Prostate gland (tissue), 2 donors: ENCODE data around the gene MAB21L2. TPM values are rescaled to one million over a fixed set of nuclear protein-coding genes. Genes with fewer than 3 reads are reported as not detected.

ENCODE experiments used
- DNase-seq: peaks from one replicate; pipeline ENCODE4 v3.0.0-alpha.2; 2019; ENCODE audit warnings: low spot score
- H3K27ac ChIP-seq, 2 donors: fragments of 200-600 bp; sonication (generic); 2 replicates each; pipeline ENCODE4 v1.5.1; 2017 to 2019
- H3K27me3 ChIP-seq: fragments of 200-600 bp; sonication (generic); replicated peaks from 2 replicates; pipeline ENCODE4 v1.5.1; 2019; ENCODE audit not compliant: insufficient read depth
- H3K36me3 ChIP-seq, 2 donors: fragments of 200-600 bp; sonication (generic); 1 replicate in 1 of 2; 2 replicates in 1 of 2; pipeline versions ENCODE4 v1.5.1 to v1.8.1; 2017 to 2019
- H3K4me1 ChIP-seq: fragments of 200-600 bp; sonication (generic); replicated peaks from 2 replicates; pipeline ENCODE4 v1.5.1; 2019
- H3K4me3 ChIP-seq, 2 donors: fragments of 200-600 bp; sonication (generic); 2 replicates each; pipeline ENCODE4 v1.5.1; 2017 to 2019
- H3K9me3 ChIP-seq: fragments of 200-600 bp; sonication (generic); 2 replicates; pipeline ENCODE4 v1.5.1; 2017
- POLR2A ChIP-seq: fragments of 450-650 bp; IDR thresholded peaks from one replicate; pipeline ENCODE4 v1.6.1; 2016; ENCODE audit warnings: antibody characterized with exemption, mild to moderate bottlenecking
- POLR2AphosphoS5 ChIP-seq: sonication (generic); formaldehyde crosslinking; IDR thresholded peaks from one replicate; pipeline ENCODE4 v1.6.1; 2017; ENCODE audit warnings: antibody characterized with exemption
- WGBS: methylation state at CpG from one replicate; pipeline ENCODE4 v1.1.5; 2018; 5-methylcytosine and 5-hydroxymethylcytosine counted together
- intact Hi-C: fragments of 100-400 bp; cut with DNase I; formaldehyde crosslinking; loops from one replicate; pipeline ENCODE4 v1.14.2; 2022
- total RNA-seq, 2 donors: library from RNA; depleted of rRNA; stranded (reverse); fragments of >200 nt; gene quantifications; one replicate each; pipeline ENCODE4 v1.1.0, GENCODE V29; 2016
- TF ChIP-seq, protein P1 (sequence below), 4 experiments: fragments of 200-600 bp in 2 of 4; fragments of 450-650 bp in 2 of 4; sonication (generic) in 2 of 4; IDR thresholded peaks; 1 replicate in 3 of 4; 2 replicates in 1 of 4; pipeline ENCODE4 v1.5.1; 2016 to 2019; ENCODE audit warnings: antibody characterized with exemption in 4 of 4, mild to moderate bottlenecking in 2 of 4, moderate library complexity in 2 of 4

MAB21L2 gene
- total RNA-seq, 2 donors from 2014 or later: 0.14 TPM; not detected in 1

DNA sequence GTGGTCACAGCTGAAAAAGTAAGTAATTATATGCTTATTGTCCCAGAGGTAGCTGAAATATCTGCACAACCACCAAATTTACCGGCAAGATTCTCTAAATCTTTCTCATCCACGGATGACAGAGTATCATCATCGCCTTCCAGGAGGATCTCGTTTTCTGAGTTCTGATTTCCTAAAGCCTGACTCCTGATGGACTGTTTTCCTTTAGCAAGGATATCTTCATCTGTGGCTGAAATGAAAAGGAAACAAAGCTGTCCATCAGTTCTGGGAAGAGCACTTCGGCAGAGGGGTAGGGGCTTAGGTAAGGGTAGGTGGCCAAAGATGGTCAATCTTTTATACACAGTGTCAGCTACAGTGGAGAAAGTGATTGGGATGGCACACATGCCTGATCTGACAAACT is 8.7 kb downstream of the MAB21L2 start:
- WGBS: 91% methylated on average over 5 of the region's 5 CpGs
- intact Hi-C loops: no loop called here

DNA sequence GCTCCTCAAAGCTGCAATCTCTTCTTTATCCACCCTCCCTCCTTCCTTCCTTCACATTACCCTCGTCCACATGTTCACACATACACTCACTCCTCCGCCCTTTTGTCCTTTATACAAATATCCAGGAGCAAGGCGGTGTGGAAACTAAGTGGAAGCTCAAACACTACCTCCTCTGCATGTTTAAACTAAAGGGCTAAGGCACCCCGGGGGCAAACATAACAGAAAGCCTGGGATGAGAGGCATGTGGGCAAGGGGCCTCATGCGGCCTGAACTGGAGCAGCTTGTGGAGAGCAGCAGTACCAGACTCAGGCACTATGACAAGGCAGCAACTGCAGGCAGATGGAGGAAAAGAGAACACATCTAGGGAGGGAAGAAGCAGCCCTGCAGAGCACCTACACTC is 9.5 kb downstream of the MAB21L2 start:
- TF ChIP-seq POLR2A (no peak), POLR2AphosphoS5 (no peak)
- TF ChIP-seq, protein P1, sequence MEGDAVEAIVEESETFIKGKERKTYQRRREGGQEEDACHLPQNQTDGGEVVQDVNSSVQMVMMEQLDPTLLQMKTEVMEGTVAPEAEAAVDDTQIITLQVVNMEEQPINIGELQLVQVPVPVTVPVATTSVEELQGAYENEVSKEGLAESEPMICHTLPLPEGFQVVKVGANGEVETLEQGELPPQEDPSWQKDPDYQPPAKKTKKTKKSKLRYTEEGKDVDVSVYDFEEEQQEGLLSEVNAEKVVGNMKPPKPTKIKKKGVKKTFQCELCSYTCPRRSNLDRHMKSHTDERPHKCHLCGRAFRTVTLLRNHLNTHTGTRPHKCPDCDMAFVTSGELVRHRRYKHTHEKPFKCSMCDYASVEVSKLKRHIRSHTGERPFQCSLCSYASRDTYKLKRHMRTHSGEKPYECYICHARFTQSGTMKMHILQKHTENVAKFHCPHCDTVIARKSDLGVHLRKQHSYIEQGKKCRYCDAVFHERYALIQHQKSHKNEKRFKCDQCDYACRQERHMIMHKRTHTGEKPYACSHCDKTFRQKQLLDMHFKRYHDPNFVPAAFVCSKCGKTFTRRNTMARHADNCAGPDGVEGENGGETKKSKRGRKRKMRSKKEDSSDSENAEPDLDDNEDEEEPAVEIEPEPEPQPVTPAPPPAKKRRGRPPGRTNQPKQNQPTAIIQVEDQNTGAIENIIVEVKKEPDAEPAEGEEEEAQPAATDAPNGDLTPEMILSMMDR (IDR thresholded peaks at IDR 0.05): no peak
- H3K27ac ChIP-seq: no peak overlapping the region
- intact Hi-C loops: no loop called here
- no peaks in the 10 kb centered on the region for H3K36me3 ChIP-seq
- no peaks in the 10 kb centered on the region for H3K9me3 ChIP-seq
- no peaks in the 10 kb centered on the region for H3K4me1 ChIP-seq
- H3K4me3 ChIP-seq: no peak overlapping the region
- DNase-seq: no peak
- 60% methylated on average over 5 of the region's 5 CpGs for WGBS
- no peaks in the 10 kb centered on the region for H3K27me3 ChIP-seq

More for the DNA sequence above, 8.7 kb downstream of the MAB21L2 start:
- no peaks in the 10 kb centered on the region for H3K36me3 ChIP-seq
- H3K4me3 ChIP-seq: no peak overlapping the region
- no peak for DNase-seq
- no peak overlapping the region for H3K27ac ChIP-seq
- no peaks in the 10 kb centered on the region for H3K27me3 ChIP-seq
- TF ChIP-seq POLR2AphosphoS5 (no peak), POLR2A (no peak)
- TF ChIP-seq, protein P1 (IDR thresholded peaks at IDR 0.05): no peak
- no peaks in the 10 kb centered on the region for H3K4me1 ChIP-seq
- no peaks in the 10 kb centered on the region for H3K9me3 ChIP-seq

DNA sequence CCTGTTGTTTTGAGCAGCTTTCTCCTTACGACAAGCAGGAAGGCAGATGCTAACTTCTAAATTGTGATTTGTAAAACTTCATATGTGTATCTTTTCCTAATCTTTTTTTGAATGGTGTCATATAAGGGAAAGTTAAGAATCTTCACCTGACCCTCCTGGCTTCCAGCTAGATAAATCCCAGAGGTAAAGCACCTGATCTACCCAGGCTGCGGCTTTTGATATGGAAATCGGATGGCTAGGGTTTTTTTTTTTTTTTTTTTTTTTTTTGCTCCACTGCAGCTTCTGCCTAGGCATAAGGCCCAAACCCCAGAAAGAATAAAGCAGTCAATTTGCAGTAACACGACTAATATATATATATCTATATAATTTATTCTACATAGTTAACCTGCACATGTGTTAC is 10.0 kb downstream of the MAB21L2 start:
- intact Hi-C loops: no loop called here
- Histone ChIP-seq H3K27me3 (no peaks in the 10 kb centered on the region), H3K4me3 (no peak overlapping the region)

DNA sequence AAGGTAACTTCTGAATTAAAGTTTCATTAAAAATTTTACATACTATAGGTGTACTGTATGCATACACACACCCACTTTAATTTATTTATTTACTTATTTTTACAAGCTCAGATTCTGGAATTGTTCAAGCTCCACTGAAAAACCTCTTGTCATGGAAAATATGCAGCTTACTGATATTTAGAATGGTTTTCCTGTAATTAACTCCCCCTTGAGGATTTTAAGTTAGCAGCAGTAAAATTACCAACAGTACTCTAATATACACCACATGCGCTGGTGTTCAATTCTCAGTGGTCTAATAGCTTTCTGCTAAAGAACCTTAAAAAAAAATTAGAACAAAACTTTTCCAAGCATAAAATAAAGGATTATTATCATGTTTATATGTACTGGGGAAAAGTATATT is 12.0 kb downstream of the MAB21L2 start:
- 89% methylated on average over 1 of the region's 1 CpG for WGBS
- intact Hi-C loops: no loop called here
- TF ChIP-seq POLR2A: no peak
- TF ChIP-seq POLR2AphosphoS5: no peak
- TF ChIP-seq, protein P1 (IDR thresholded peaks at IDR 0.05): no peak
- DNase-seq: no peak
- Histone ChIP-seq H3K9me3 (no peaks in the 10 kb centered on the region), H3K27ac (no peak overlapping the region), H3K4me3 (no peak overlapping the region), H3K36me3 (no peaks in the 10 kb centered on the region), H3K4me1 (no peaks in the 10 kb centered on the region), H3K27me3 (no peaks in the 10 kb centered on the region)

More for the DNA sequence above, 10.0 kb downstream of the MAB21L2 start:
- Histone ChIP-seq H3K36me3 (no peaks in the 10 kb centered on the region), H3K4me1 (no peaks in the 10 kb centered on the region), H3K27ac (no peak overlapping the region), H3K9me3 (no peaks in the 10 kb centered on the region)
- no peak for DNase-seq
- 84% methylated on average over 4 of the region's 4 CpGs for whole genome bisulfite sequencing
- TF ChIP-seq POLR2A (no peak), POLR2AphosphoS5 (no peak)
- TF ChIP-seq, protein P1 (IDR thresholded peaks at IDR 0.05): no peak

DNA sequence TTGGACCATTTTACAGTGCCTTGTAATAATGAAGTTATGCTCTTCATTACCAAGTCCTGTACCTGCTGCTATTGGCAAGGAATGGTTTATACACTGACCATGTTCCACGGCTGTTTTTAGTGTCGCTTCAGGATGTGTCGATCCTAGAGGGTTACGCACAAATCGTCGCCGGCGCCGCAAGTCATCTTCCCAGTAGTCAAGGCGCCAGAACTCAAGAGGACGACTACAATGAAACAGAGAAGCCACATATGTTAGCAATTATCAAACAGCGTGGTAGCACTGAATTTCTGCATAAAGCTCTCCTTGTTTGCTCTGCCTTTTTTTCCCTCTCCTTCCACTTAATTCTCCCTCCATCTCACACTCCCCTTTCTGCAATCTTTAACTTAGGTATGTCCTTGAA is 17.0 kb downstream of the MAB21L2 start:
- no peak overlapping the region for H3K27ac ChIP-seq
- 85% methylated on average over 12 of the region's 12 CpGs for WGBS
- H3K36me3 ChIP-seq: no peaks in the 10 kb centered on the region
- H3K27me3 ChIP-seq: no peaks in the 10 kb centered on the region
- TF ChIP-seq POLR2A (no peak), POLR2AphosphoS5 (no peak)
- TF ChIP-seq, protein P1 (IDR thresholded peaks at IDR 0.05): no peak
- H3K4me3 ChIP-seq: no peak overlapping the region
- intact Hi-C loops: loop anchor here (5.0 kb wide), 1 partner anchor 302 kb away; no protein-coding TSS in a partner anchor
- H3K4me1 ChIP-seq: no peaks in the 10 kb centered on the region
- no peak for DNase-seq
- H3K9me3 ChIP-seq: no peaks in the 10 kb centered on the region
